Astrocyte (in vitro differentiated cells and primary cell): ENCODE measurements around the gene ZP2.

Experiments used
- EZH2 ChIP-seq: IDR thresholded peaks from 2 replicates; pipeline ENCODE4 v1.6.1; 2012; ENCODE audit warnings: mild to moderate bottlenecking, low read length, inconsistent platforms; ENCODE audit not compliant: insufficient read depth
- TF ChIP-seq, protein P1 (sequence below): IDR thresholded peaks from 2 replicates; pipeline ENCODE4 v1.5.1; 2011; ENCODE audit warnings: low read depth, mild to moderate bottlenecking, inconsistent platforms, low read length, moderate library complexity; ENCODE audit not compliant: insufficient read depth

DNA sequence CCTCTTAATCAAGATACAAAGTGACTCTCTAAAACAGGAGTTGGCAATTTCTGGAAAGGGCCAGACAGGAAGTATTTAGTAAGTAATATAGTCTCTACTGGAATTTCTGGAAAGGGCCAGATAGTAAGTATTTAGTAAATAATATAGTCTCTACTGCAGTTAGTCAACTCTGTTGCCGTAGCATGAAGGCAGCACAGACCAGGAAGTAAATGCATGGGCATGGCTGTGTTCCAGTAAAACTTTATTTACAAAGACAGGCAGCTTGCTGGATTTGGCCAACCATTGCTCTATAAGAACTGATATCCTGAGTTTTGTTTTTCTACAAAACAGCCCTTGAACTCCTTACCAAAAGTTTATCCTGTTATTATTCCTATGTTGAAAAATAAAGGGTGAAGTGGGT, 36.0 kb downstream of the ZP2 start:
- TF ChIP-seq, protein P1, sequence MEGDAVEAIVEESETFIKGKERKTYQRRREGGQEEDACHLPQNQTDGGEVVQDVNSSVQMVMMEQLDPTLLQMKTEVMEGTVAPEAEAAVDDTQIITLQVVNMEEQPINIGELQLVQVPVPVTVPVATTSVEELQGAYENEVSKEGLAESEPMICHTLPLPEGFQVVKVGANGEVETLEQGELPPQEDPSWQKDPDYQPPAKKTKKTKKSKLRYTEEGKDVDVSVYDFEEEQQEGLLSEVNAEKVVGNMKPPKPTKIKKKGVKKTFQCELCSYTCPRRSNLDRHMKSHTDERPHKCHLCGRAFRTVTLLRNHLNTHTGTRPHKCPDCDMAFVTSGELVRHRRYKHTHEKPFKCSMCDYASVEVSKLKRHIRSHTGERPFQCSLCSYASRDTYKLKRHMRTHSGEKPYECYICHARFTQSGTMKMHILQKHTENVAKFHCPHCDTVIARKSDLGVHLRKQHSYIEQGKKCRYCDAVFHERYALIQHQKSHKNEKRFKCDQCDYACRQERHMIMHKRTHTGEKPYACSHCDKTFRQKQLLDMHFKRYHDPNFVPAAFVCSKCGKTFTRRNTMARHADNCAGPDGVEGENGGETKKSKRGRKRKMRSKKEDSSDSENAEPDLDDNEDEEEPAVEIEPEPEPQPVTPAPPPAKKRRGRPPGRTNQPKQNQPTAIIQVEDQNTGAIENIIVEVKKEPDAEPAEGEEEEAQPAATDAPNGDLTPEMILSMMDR, result no peak
- no peak for TF ChIP-seq EZH2
